Trophoblast cell (in vitro differentiated cells and primary cell): ENCODE measurements around the gene SLC28A3.

ENCODE experiments used
- DNase-seq, 2 donors: peaks; one replicate each; pipeline ENCODE4 v3.0.0-alpha.2; 2016
- H2AFZ ChIP-seq: 2 replicates; pipeline ENCODE4 v1.6.1; 2013; ENCODE audit warnings: low read length, moderate library complexity, mild to moderate bottlenecking; ENCODE audit not compliant: insufficient read depth, poor library complexity
- H2AK5ac ChIP-seq: 2 replicates; pipeline ENCODE4 v1.6.1; 2013; ENCODE audit warnings: mild to moderate bottlenecking, low read length
- H2BK120ac ChIP-seq: 2 replicates; pipeline ENCODE4 v1.6.1; 2013; ENCODE audit warnings: low read length, mild to moderate bottlenecking, moderate library complexity; ENCODE audit not compliant: insufficient read depth, poor library complexity
- H2BK12ac ChIP-seq: 2 replicates; pipeline ENCODE4 v1.6.1; 2013; ENCODE audit warnings: mild to moderate bottlenecking, low read length, moderate library complexity
- H2BK5ac ChIP-seq: 2 replicates; pipeline ENCODE4 v1.6.1; 2013; ENCODE audit warnings: low read length, low read depth, moderate library complexity, mild to moderate bottlenecking; ENCODE audit not compliant: poor library complexity
- H3K14ac ChIP-seq: 2 replicates; pipeline ENCODE4 v1.6.1; 2013; ENCODE audit warnings: mild to moderate bottlenecking, low read length
- H3K18ac ChIP-seq: 2 replicates; pipeline ENCODE4 v1.6.1; 2013; ENCODE audit warnings: mild to moderate bottlenecking, low read length
- H3K23ac ChIP-seq: 2 replicates; pipeline ENCODE4 v1.6.1; 2013; ENCODE audit warnings: low read length
- H3K27ac ChIP-seq: 2 replicates; pipeline ENCODE4 v1.5.1; 2013; ENCODE audit warnings: low read depth, mild to moderate bottlenecking, inconsistent platforms, low read length, moderate library complexity
- H3K27me3 ChIP-seq: 2 replicates; pipeline ENCODE4 v1.6.1; 2013; ENCODE audit warnings: inconsistent platforms, mild to moderate bottlenecking, low read length, moderate library complexity; ENCODE audit not compliant: insufficient read depth
- H3K36me3 ChIP-seq, 2 experiments: 1 replicate in 1 of 2; 2 replicates in 1 of 2; pipeline ENCODE4 v1.6.1; 2013; ENCODE audit warnings: low read length in 2 of 2, mild to moderate bottlenecking in 2 of 2, moderate library complexity in 1 of 2; ENCODE audit not compliant: insufficient read depth in 2 of 2, control insufficient read depth in 1 of 2
- H3K4ac ChIP-seq: 2 replicates; pipeline ENCODE4 v1.6.1; 2013; ENCODE audit warnings: low read depth, mild to moderate bottlenecking, low read length, moderate library complexity
- H3K4me1 ChIP-seq, 2 experiments: 1 replicate in 1 of 2; 2 replicates in 1 of 2; pipeline ENCODE4 v1.6.1; 2013; ENCODE audit warnings: low read length in 2 of 2, mild to moderate bottlenecking in 2 of 2, moderate library complexity in 1 of 2; ENCODE audit not compliant: insufficient read depth in 2 of 2, control insufficient read depth in 1 of 2
- H3K4me2 ChIP-seq: 2 replicates; pipeline ENCODE4 v1.6.1; 2013; ENCODE audit warnings: inconsistent platforms, mild to moderate bottlenecking, low read length, moderate library complexity
- H3K4me3 ChIP-seq: 2 replicates; pipeline ENCODE4 v1.5.1; 2013; ENCODE audit warnings: mild to moderate bottlenecking, low read depth, low read length, inconsistent platforms
- H3K79me1 ChIP-seq: one replicate; pipeline ENCODE4 v1.6.1; 2013; ENCODE audit warnings: low read length
- H3K79me2 ChIP-seq: 2 replicates; pipeline ENCODE4 v1.6.1; 2013; ENCODE audit warnings: low read length, mild to moderate bottlenecking; ENCODE audit not compliant: control insufficient read depth, insufficient read depth, poor library complexity
- H3K9ac ChIP-seq: 2 replicates; pipeline ENCODE4 v1.6.1; 2013; ENCODE audit warnings: mild to moderate bottlenecking, low read length
- H3K9me3 ChIP-seq: 2 replicates; pipeline ENCODE4 v1.6.1; 2013; ENCODE audit warnings: low read depth, mild to moderate bottlenecking, control low read depth, inconsistent platforms, low read length; ENCODE audit not compliant: insufficient read depth
- H4K12ac ChIP-seq: 2 replicates; pipeline ENCODE4 v1.6.1; 2013; ENCODE audit warnings: low read depth, mild to moderate bottlenecking, low read length, moderate library complexity
- H4K8ac ChIP-seq: 2 replicates; pipeline ENCODE4 v1.6.1; 2013; ENCODE audit warnings: low read depth, mild to moderate bottlenecking, low read length, moderate library complexity
- H4K91ac ChIP-seq: one replicate; pipeline ENCODE4 v1.6.1; 2013; ENCODE audit warnings: low read depth, mild to moderate bottlenecking, low read length, moderate library complexity
- WGBS: extraction: QIAGEN DNeasy Blood & Tissue Kit; methylation state at CpG from one replicate; pipeline ENCODE4 v1.1.7; 2013; ENCODE audit warnings: missing lambda C conversion rate; ENCODE audit not compliant: insufficient read length, insufficient coverage; ENCODE audit errors: extremely low coverage; 5-methylcytosine and 5-hydroxymethylcytosine counted together

SLC28A3 gene

GRCh38 chr9:84226126-84226525, 114.4 kb downstream of the SLC28A3 start:
- no peak overlapping the region for H3K4me2 ChIP-seq
- H2BK120ac ChIP-seq, result no peak overlapping the region
- H3K9me3 ChIP-seq, result no peaks in the 10 kb centered on the region
- no peak overlapping the region for H4K8ac ChIP-seq
- H3K4me1 ChIP-seq, result peaks cover 0 to 2% of the 10 kb centered on the region in 2 experiments
- no peaks in the 10 kb centered on the region for H3K36me3 ChIP-seq
- H3K4me3 ChIP-seq, result no peak overlapping the region
- H2AK5ac ChIP-seq, result no peak overlapping the region
- no peak overlapping the region for H2BK12ac ChIP-seq
- H3K4ac ChIP-seq, result no peak overlapping the region
- H3K79me1 ChIP-seq, result no peaks in the 10 kb centered on the region
- no peak overlapping the region for H3K27ac ChIP-seq
- H3K23ac ChIP-seq, result no peak overlapping the region
- no peaks in the 10 kb centered on the region for H3K79me2 ChIP-seq
- H2BK5ac ChIP-seq, result no peak overlapping the region
- H4K12ac ChIP-seq, result no peak overlapping the region
- H3K14ac ChIP-seq, result no peak overlapping the region
- H3K18ac ChIP-seq, result no peak overlapping the region
- H2AFZ ChIP-seq, result no peak overlapping the region
- no peaks in the 10 kb centered on the region for H3K27me3 ChIP-seq
- DNase-seq, result no peak
- no peak overlapping the region for H3K9ac ChIP-seq
- H4K91ac ChIP-seq, result no peak overlapping the region
- no CpG with 5 or more reads among the region's 1 CpG for WGBS
